Measurements from ENCODE around the gene BTC.

GRCh38 chr4:74742185-74742584, 52.1 kb downstream of the BTC start:
- TF ChIP-seq CEBPB (IDR thresholded peaks at IDR 0.05): no peak
- no peak for TF ChIP-seq CREB1 (IDR thresholded peaks at IDR 0.05; ENCODE audit: low read depth)
- no peak for TF ChIP-seq EGR1 (IDR thresholded peaks at IDR 0.05)
- no peak for TF ChIP-seq MAX (IDR thresholded peaks at IDR 0.05)
